Measurements from ENCODE around the gene CALML6. TPM values are rescaled to one million over a fixed set of nuclear protein-coding genes. Genes with fewer than 3 reads are reported as not detected.

CALML6 gene
- total RNA-seq, 2 experiments from 2014 or later = 0.47 to 0.69 TPM

DNA sequence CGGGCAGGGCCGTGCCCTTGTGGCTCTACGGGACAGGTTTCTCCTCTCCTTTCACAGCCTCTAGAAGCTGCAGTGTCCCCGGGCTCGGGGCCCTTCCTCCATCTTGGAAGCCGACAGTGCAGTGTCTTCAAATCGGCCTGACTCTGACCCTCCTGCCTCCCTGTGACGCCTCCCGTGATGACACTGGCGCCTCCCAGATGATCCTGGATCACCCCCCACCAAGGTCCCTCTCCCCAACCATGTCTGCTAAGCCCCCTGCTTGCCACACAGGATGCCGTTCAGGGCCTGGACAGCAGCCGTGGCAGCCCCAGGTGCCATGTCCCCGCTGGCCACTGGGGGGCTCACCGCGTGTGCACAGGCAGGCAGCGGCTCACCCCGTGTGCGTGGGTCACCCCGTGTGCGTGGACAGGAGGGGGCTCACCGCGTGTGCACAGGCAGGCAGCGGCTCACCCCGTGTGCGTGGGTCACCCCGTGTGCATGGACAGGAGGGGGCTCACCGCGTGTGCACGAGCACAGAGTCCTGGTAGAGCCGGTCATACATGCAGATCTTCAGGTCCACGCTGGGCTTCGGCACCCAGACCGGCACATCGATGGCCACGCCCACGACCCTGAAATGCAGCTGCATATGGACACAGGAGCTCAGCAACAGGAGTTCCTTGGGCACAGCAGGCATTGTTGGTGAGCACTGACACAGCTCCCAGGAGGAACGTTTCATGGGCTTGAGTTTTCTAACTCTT, 28.9 kb downstream of the CALML6 start:
- Mint-ChIP-seq H3K4me1 (ENCODE audit: low read depth) (no peaks in the 10 kb centered on the region), H3K27me3 (peaks cover 5% of the 10 kb centered on the region), H3K36me3 (ENCODE audit: low read depth) (no peaks in the 10 kb centered on the region), H3K4me3 (no peak overlapping the region), H3K9me3 (no peaks in the 10 kb centered on the region), H3K27ac (no peak overlapping the region)
- Histone ChIP-seq H3K27ac (ENCODE audit: low read depth in 1 of 2, low read length in 2 of 2) (no peak overlapping the region), H3K4me3 (ENCODE audit: low read length) (no peak overlapping the region), H3K4me1 (ENCODE audit: insufficient read depth, low read length) (peaks cover 10% of the 10 kb centered on the region), H3K9me3 (ENCODE audit: control insufficient read depth in 1 of 2, insufficient read depth in 1 of 2, low read length in 2 of 2) (peaks cover 0 to 4% of the 10 kb centered on the region in 2 experiments), H3K27me3 (ENCODE audit: control insufficient read depth in 1 of 2, insufficient read depth in 2 of 2, low read length in 2 of 2) (no peaks in the 10 kb centered on the region), H3K36me3 (ENCODE audit: insufficient read depth, low read length) (no peaks in the 10 kb centered on the region)
- ATAC-seq (ENCODE audit: poor library complexity) = peak; percentile 99
- peak; percentile 36 to 75 (median 54) for DNase-seq
- TF ChIP-seq, protein P1, sequence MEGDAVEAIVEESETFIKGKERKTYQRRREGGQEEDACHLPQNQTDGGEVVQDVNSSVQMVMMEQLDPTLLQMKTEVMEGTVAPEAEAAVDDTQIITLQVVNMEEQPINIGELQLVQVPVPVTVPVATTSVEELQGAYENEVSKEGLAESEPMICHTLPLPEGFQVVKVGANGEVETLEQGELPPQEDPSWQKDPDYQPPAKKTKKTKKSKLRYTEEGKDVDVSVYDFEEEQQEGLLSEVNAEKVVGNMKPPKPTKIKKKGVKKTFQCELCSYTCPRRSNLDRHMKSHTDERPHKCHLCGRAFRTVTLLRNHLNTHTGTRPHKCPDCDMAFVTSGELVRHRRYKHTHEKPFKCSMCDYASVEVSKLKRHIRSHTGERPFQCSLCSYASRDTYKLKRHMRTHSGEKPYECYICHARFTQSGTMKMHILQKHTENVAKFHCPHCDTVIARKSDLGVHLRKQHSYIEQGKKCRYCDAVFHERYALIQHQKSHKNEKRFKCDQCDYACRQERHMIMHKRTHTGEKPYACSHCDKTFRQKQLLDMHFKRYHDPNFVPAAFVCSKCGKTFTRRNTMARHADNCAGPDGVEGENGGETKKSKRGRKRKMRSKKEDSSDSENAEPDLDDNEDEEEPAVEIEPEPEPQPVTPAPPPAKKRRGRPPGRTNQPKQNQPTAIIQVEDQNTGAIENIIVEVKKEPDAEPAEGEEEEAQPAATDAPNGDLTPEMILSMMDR (IDR thresholded peaks at IDR 0.05) = peak; percentile 82
- ChIA-PET CTCF (interaction anchor here (1.0 to 2.8 kb wide), 2 partner anchors 9 to 101 kb away, joined by 3 to 11 read pairs; no protein-coding TSS in a partner anchor), POLR2A (no interaction called here)
- intact Hi-C loops (cut with DNase I, micrococcal nuclease) = loop anchor here in 1 of 2 experiments (1.0 to 5.0 kb wide), 3 partner anchors 100 to 1478 kb away; no protein-coding TSS in a partner anchor

DNA sequence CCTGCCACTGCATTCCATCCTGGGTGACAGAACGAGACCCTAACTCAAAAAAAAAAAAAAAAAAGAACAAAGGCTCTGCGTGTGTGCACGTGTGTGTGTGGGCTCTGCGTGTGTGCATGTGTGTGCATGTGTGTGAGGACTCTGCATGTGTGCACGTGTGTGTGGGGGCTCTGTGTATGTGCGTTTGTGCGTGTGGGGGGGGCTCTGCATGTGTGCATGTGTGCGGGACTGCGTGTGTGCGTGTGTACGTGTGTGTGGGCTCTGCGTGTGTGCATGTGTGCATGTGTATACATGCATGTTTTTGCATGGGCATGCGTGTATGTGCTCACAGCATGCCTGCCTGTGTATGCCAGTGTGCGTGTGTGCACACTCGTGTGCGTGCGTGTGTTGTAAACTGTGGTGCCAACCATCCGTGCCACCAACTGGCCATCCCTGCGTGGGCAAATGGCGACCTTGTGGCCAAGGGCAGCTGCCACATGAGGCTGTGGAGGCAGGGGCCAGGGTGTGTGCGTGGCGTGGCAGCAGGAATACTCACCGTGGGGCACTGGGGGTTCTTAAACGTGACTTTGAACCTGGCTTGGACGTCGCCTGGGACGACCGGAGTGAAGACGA, 30.8 kb downstream of the CALML6 start:
- H3K4me1 ChIP-seq (ENCODE audit: insufficient read depth, low read length) = peaks cover 10% of the 10 kb centered on the region
- DNase-seq (no peak), ATAC-seq (ENCODE audit: poor library complexity) (no peak)
- H3K4me3 ChIP-seq (ENCODE audit: low read length) = no peak overlapping the region
- Mint-ChIP-seq H3K36me3 (ENCODE audit: low read depth) (no peaks in the 10 kb centered on the region), H3K27me3 (peaks cover 14% of the 10 kb centered on the region), H3K9me3 (peaks cover under 1% of the 10 kb centered on the region), H3K27ac (no peak overlapping the region), H3K4me3 (no peak overlapping the region), H3K4me1 (ENCODE audit: low read depth) (no peaks in the 10 kb centered on the region)
- H3K9me3 ChIP-seq (ENCODE audit: control insufficient read depth in 1 of 2, insufficient read depth in 1 of 2, low read length in 2 of 2) = no peaks in the 10 kb centered on the region
- POLR2A ChIA-PET = no interaction called here
- intact Hi-C loops (cut with DNase I, micrococcal nuclease) = no loop called here
- TF ChIP-seq, protein P1 (IDR thresholded peaks at IDR 0.05) = no peak
- peaks cover 0 to 2% of the 10 kb centered on the region in 2 experiments for H3K27me3 ChIP-seq (ENCODE audit: control insufficient read depth in 1 of 2, insufficient read depth in 2 of 2, low read length in 2 of 2)
- CTCF ChIA-PET = no interaction called here
- no peak overlapping the region for H3K27ac ChIP-seq (ENCODE audit: low read depth in 1 of 2, low read length in 2 of 2)
- H3K36me3 ChIP-seq (ENCODE audit: insufficient read depth, low read length) = no peaks in the 10 kb centered on the region

DNA sequence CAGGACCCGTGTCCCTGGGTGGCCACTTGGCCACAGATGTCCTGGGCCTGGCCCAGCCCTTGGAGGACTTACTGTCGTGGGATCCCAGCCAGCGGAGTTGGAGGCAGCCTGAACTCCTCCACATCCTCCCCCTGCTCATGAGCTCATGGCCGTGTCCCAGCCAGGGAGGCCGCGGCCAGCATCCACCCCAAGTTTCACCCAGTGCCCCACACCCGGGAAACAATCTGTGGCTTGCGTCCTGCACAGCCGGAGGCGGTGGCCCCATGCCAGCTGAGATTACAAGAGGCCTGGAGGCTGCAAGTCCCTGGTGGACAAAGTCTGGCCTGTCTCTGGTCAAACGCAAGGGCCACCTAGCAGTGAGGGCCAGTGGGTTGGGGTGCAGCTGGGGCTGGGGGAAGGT, 31.5 kb downstream of the CALML6 start:
- intact Hi-C loops (cut with DNase I, micrococcal nuclease) = no loop called here
- no peak for ATAC-seq (ENCODE audit: poor library complexity)
- Histone ChIP-seq H3K9me3 (ENCODE audit: control insufficient read depth in 1 of 2, insufficient read depth in 1 of 2, low read length in 2 of 2) (no peaks in the 10 kb centered on the region), H3K36me3 (ENCODE audit: insufficient read depth, low read length) (no peaks in the 10 kb centered on the region), H3K27ac (ENCODE audit: low read depth in 1 of 2, low read length in 2 of 2) (no peak overlapping the region), H3K4me1 (ENCODE audit: insufficient read depth, low read length) (peaks cover 10% of the 10 kb centered on the region), H3K4me3 (ENCODE audit: low read length) (no peak overlapping the region), H3K27me3 (ENCODE audit: control insufficient read depth in 1 of 2, insufficient read depth in 2 of 2, low read length in 2 of 2) (peaks cover 0 to 2% of the 10 kb centered on the region in 2 experiments)
- Mint-ChIP-seq H3K4me1 (ENCODE audit: low read depth) (no peaks in the 10 kb centered on the region), H3K36me3 (ENCODE audit: low read depth) (no peaks in the 10 kb centered on the region), H3K4me3 (no peak overlapping the region), H3K9me3 (peaks cover 3% of the 10 kb centered on the region), H3K27ac (no peak overlapping the region), H3K27me3 (peaks cover 17% of the 10 kb centered on the region)
- CTCF ChIA-PET = interaction anchor here (0.6 kb wide), 1 partner anchor 173 kb away, joined by 3 read pairs; no protein-coding TSS in a partner anchor
- POLR2A ChIA-PET = no interaction called here
- no peak for DNase-seq
- TF ChIP-seq, protein P1 (IDR thresholded peaks at IDR 0.05) = no peak

All from CD4-positive, alpha-beta T cell (primary cell).